PC-3 (cell line): ENCODE data around the gene PSMA4.

Experiments
- CTCF ChIP-seq: fragments of 300-600 bp; sonication (generic); conservative IDR thresholded peaks from 2 replicates; pipeline ENCODE4 v1.5.1; 2017; ENCODE audit warnings: antibody characterized with exemption, low read depth, mild to moderate bottlenecking, low read length
- EZH2 ChIP-seq: fragments of 300-600 bp; sonication (generic); IDR thresholded peaks from one replicate; pipeline ENCODE4 v1.6.1; 2017; ENCODE audit warnings: antibody characterized with exemption, mild to moderate bottlenecking, low read length; ENCODE audit not compliant: unreplicated experiment
- EZH2phosphoT487 ChIP-seq: fragments of 300-600 bp; sonication (generic); IDR thresholded peaks from 2 replicates; pipeline ENCODE4 v1.6.1; 2018; ENCODE audit warnings: mild to moderate bottlenecking, antibody characterized with exemption, low read length, borderline replicate concordance

GRCh38 chr15:78538358-78538757 lies 1.9 kb upstream of the PSMA4 start:
- no peak for TF ChIP-seq CTCF
- TF ChIP-seq EZH2: no peak
- TF ChIP-seq EZH2phosphoT487: no peak
